HepG2 (cell line): ENCODE measurements around the gene CMTM8. TPM values are rescaled to one million over a fixed set of nuclear protein-coding genes. Genes with fewer than 3 reads are reported as not detected.

ENCODE experiments used
- ATAC-seq: fragments of 200-7000 bp; cut with Tn5 transposase; 3 replicates; pipeline ENCODE4 v1.9.1; 2020; ENCODE audit warnings: mild to moderate bottlenecking, moderate library complexity
- BruUV-seq: library from RNA; stranded (reverse); fragments of 400-500 nt; replicated peaks from 2 replicates; lab custom pipeline; 2021; lab: Mats Ljungman, UMichigan
- CTCF ChIA-PET: fragments of 300-600 bp; formaldehyde crosslinking; extraction: SDS; loops from one replicate; lab custom pipeline; 2021; ENCODE audit warnings: low total read pairs, inconsistent platforms, low intra/inter-chr PET ratio; lab: Yijun Ruan, JAX
- POLR2A ChIA-PET: fragments of 350-600 bp; sonication (Branson Sonifier 250); formaldehyde crosslinking; loops from one replicate; lab custom pipeline; 2020; ENCODE audit warnings: antibody characterized with exemption, inconsistent platforms; lab: Yijun Ruan, JAX
- DNase-seq: peaks from one replicate; pipeline ENCODE4 v3.0.0-alpha.2; 2015; ENCODE audit warnings: low spot score
- FAIRE-seq: peaks from 3 replicates; lab custom pipeline; 2011; peaks lifted over from hg19 to GRCh38; lab: Jason Lieb, UNC
- H2AFZ ChIP-seq: one replicate; pipeline ENCODE4 v1.6.1; 2011; ENCODE audit warnings: low read length, inconsistent platforms
- H3K27ac ChIP-seq: fragments of 300-600 bp; 3 replicates; pipeline ENCODE4 v1.8.0; 2011; ENCODE audit warnings: mixed run types, mild to moderate bottlenecking, mixed read lengths, low read length, inconsistent platforms; ENCODE audit not compliant: insufficient read depth; ENCODE audit errors: extremely low read length
- H3K27me3 ChIP-seq, 2 experiments: fragments of 200-600 bp in 1 of 2; 2 replicates in 1 of 2; 3 replicates in 1 of 2; pipeline versions ENCODE4 v1.6.0 to v1.8.0; 2011; ENCODE audit warnings: low read length in 2 of 2, mild to moderate bottlenecking in 2 of 2, moderate library complexity in 2 of 2, inconsistent platforms in 1 of 2; ENCODE audit not compliant: insufficient read depth in 2 of 2, control insufficient read depth in 1 of 2
- H3K36me3 ChIP-seq, 2 experiments: fragments of 200-600 bp in 1 of 2; replicated peaks in 1 of 2; 2 replicates in 1 of 2; 3 replicates in 1 of 2; pipeline versions ENCODE4 v1.5.1 to v1.8.0; 2011; ENCODE audit warnings: low read length in 2 of 2, inconsistent platforms in 1 of 2; ENCODE audit not compliant: insufficient read depth in 2 of 2, control insufficient read depth in 1 of 2
- H3K4me1 ChIP-seq: 2 replicates; pipeline ENCODE4 v1.5.1; 2012; ENCODE audit warnings: low read length, inconsistent platforms; ENCODE audit not compliant: insufficient read depth
- H3K4me2 ChIP-seq: 2 replicates; pipeline ENCODE4 v1.6.0; 2011; ENCODE audit warnings: low read depth, low read length, inconsistent platforms
- H3K4me3 ChIP-seq, 3 experiments: fragments of 200-600 bp in 1 of 3; sonication (generic), shearing (Covaris generic) in 1 of 3; replicated peaks in 1 of 3; 2 replicates each; pipeline ENCODE4 v1.5.1; 2011 to 2016; ENCODE audit warnings: low read length in 3 of 3, inconsistent platforms in 2 of 3, low read depth in 2 of 3, mild to moderate bottlenecking in 2 of 3, control low read depth in 1 of 3, mixed read lengths in 1 of 3; ENCODE audit not compliant: insufficient read depth in 1 of 3
- H3K79me2 ChIP-seq: one replicate; pipeline ENCODE4 v1.6.1; 2011; ENCODE audit warnings: low read length, inconsistent platforms; ENCODE audit not compliant: insufficient read depth
- H3K9ac ChIP-seq: 2 replicates; pipeline ENCODE4 v1.6.0; 2011; ENCODE audit warnings: mild to moderate bottlenecking, low read depth, low read length, inconsistent platforms; ENCODE audit not compliant: insufficient read depth
- H3K9me3 ChIP-seq: 2 replicates; pipeline ENCODE4 v1.5.1; 2012; ENCODE audit warnings: mild to moderate bottlenecking, low read length
- H4K20me1 ChIP-seq: 2 replicates; pipeline ENCODE4 v1.6.0; 2011; ENCODE audit warnings: inconsistent platforms, mild to moderate bottlenecking, low read length, moderate library complexity; ENCODE audit not compliant: insufficient read depth
- AKNA ChIP-seq: sonication (generic); formaldehyde crosslinking; IDR thresholded peaks from 2 replicates; pipeline ENCODE4 v1.4.0; 2020; ENCODE audit warnings: missing genetic modification reagents, borderline replicate concordance
- BCL3 ChIP-seq: sonication (generic); formaldehyde crosslinking; IDR thresholded peaks from 2 replicates; pipeline ENCODE4 v1.5.1; 2020; ENCODE audit warnings: mild to moderate bottlenecking, missing genetic modification reagents, moderate library complexity
- CBX1 ChIP-seq: IDR thresholded peaks from one replicate; pipeline ENCODE4 v1.6.1; 2016; ENCODE audit warnings: antibody characterized with exemption, low read depth
- JARID2 ChIP-seq: sonication (generic); formaldehyde crosslinking; IDR thresholded peaks from 2 replicates; pipeline ENCODE4 v1.8.1; 2023; ENCODE audit warnings: missing genetic modification reagents, inconsistent platforms; ENCODE audit not compliant: insufficient replicate concordance
- MBNL3 ChIP-seq: fragments of 250-450 bp; sonication (Bioruptor Pico); conservative IDR thresholded peaks from 2 replicates; pipeline ENCODE4 v1.8.0; 2022; ENCODE audit warnings: mild to moderate bottlenecking, inconsistent platforms
- NFE2L2 ChIP-seq: fragments of 150-350 bp; IDR thresholded peaks from 2 replicates; pipeline ENCODE4 v1.6.1; 2014; ENCODE audit warnings: low read length
- PRPF4 ChIP-seq: fragments of 200-400 bp; formaldehyde crosslinking; IDR thresholded peaks from 2 replicates; pipeline ENCODE4 v1.6.1; 2016; ENCODE audit warnings: low read length, low read depth; ENCODE audit not compliant: poor library complexity, severe bottlenecking
- ZBTB33 ChIP-seq: sonication (generic); formaldehyde crosslinking; IDR thresholded peaks from 2 replicates; pipeline ENCODE4 v1.4.0; 2020; ENCODE audit warnings: missing genetic modification reagents
- ZNF687 ChIP-seq: sonication (generic); formaldehyde crosslinking; IDR thresholded peaks from 2 replicates; pipeline ENCODE4 v1.5.1; 2020; ENCODE audit warnings: mild to moderate bottlenecking, missing genetic modification reagents, moderate library complexity
- ZSCAN9 ChIP-seq: IDR thresholded peaks from 2 replicates; pipeline ENCODE4 v1.6.1; 2016; ENCODE audit warnings: borderline replicate concordance
- WGBS: methylation state at CpG from one replicate; pipeline ENCODE4 v1.1.6; 2017; ENCODE audit warnings: low lambda C conversion rate; 5-methylcytosine and 5-hydroxymethylcytosine counted together
- in situ Hi-C: cut with HindIII; loops from 2 replicates; pipeline ENCODE4 v1.10.0; 2017; ENCODE audit warnings: low pct_unique_long_range_greater_than_20kb; ENCODE audit not compliant: extremely low pct_ligation_motif_present
- intact Hi-C: fragments of 100-400 bp; cut with micrococcal nuclease; formaldehyde crosslinking; loops from one replicate; pipeline ENCODE4 v1.10.0; 2022; ENCODE audit not compliant: unreplicated experiment
- polyA plus RNA-seq, 8 experiments: library from polyadenylated mRNA; depleted of rRNA in 3 of 8; stranded (reverse) in 7 of 8; unstranded in 1 of 8; fragments of >200 nt; fragmentation: Illumina TruSeq in 4 of 8; extraction: Trizol in 4 of 8; gene quantifications; 2 replicates each; pipeline versions ENCODE4 v1.2.1 to v1.2.3, GENCODE V29; 2011 to 2016; ENCODE audit warnings: low read depth in 4 of 8, missing spikeins in 1 of 8, mixed read lengths in 1 of 8; ENCODE audit not compliant: insufficient read depth in 1 of 8
- total RNA-seq, 5 experiments: library from RNA; depleted of rRNA; stranded (reverse); fragments of >200 nt; fragmentation: Illumina TruSeq; extraction: Trizol; gene quantifications; 2 replicates each; pipeline ENCODE4 v1.2.3, GENCODE V29; 2016; ENCODE audit warnings: low read depth in 1 of 5

Gene CMTM8
- total and polyA plus RNA-seq, 2 of the 13 experiments (the other 11 are each of a cell fraction or from before 2014, with no cell fraction given) = 8.9 to 15.8 TPM

- in situ Hi-C loops = no loop called here
- no peak for ATAC-seq
- no peak for FAIRE-seq
- no peaks in the 10 kb centered on the region for H4K20me1 ChIP-seq
- no peaks in the 10 kb centered on the region for H3K27me3 ChIP-seq
- 80% methylated on average over 3 of the region's 3 CpGs for WGBS
- peaks cover 10% of the 10 kb centered on the region; the same call in 1 of the 2 replicates for H3K4me1 ChIP-seq
- H3K4me2 ChIP-seq = no peak overlapping the region
- CTCF ChIA-PET = interaction anchor here (1.8 kb wide), 1 partner anchor 84 kb away, joined by 5 read pairs; no protein-coding TSS in a partner anchor
- H3K9me3 ChIP-seq = no peaks in the 10 kb centered on the region
- no peak overlapping the region for H3K9ac ChIP-seq
- intact Hi-C loops = no loop called here
- TF ChIP-seq CBX1 (no peak), AKNA (no peak), MBNL3 (CRISPR knock-in tag) (no peak), ZNF687 (no peak), ZBTB33 (CRISPR knock-in tag) (no peak), ZSCAN9 (CRISPR knock-in tag) (no peak), BCL3 (CRISPR knock-in tag) (no peak), NFE2L2 (no peak), PRPF4 (no peak), JARID2 (CRISPR knock-in tag) (no peak)
- TF ChIP-seq, all 625 proteins: peak for 0
- peaks cover 8% of the 10 kb centered on the region for H3K79me2 ChIP-seq
- no peak overlapping the region for H3K27ac ChIP-seq
- POLR2A ChIA-PET = no interaction called here
- H3K4me3 ChIP-seq = no peak overlapping the region
- peaks cover 0 to 10% of the 10 kb centered on the region in 2 experiments; a peak in 2 of 5 replicates for H3K36me3 ChIP-seq
- no peak overlapping the region for H2AFZ ChIP-seq
- DNase-seq = no peak
- BruUV-seq = no TSS peak
These were observed 23.1 kb downstream of the CMTM8 start for GRCh38 chr3:32261545-32261944.
